ENCODE data around the gene TTBK1. TPM values are rescaled to one million over a fixed set of nuclear protein-coding genes. Genes with fewer than 3 reads are reported as not detected.

Gene TTBK1
- polyA plus RNA-seq, 1 donor from 2014 or later, result 4.2 TPM

DNA sequence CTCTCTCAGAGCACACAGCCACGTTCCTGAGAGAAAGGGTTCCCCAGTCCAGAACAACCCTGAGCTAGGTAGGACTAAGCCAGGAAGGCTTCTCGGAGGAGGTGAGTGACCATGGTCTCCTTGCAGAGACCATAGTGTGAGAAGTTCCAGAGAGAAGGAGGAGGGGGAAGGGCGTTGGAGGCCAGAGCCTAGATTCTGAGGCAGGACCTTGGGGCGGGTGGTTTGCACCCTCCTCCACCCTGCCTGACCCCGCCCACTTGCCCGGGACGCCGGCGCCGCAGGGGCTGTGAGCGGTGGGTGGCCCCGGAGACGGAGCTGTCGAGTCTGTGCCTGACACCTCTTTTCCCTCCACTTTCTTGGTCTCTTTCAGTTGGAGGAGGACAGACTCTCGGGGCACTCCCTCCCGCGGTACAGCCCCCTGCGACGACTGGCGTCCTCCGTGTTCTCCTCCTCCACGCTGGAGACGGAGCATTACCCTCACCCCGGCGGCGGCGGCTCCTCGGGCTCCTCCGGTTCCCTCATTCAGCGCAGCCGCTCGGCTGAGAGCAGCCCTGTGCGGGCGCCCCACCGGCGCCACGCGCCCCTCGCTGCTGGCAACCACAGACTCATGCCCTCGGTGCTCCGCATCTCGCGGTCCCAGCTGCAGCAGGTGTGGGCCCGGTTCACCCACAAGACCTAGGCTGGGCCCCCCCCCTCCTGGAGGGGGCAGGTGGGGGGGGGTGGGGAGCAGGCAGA, 26.2 kb downstream of the TTBK1 start:
- no peaks in the 10 kb centered on the region for H3K36me3 ChIP-seq (ENCODE audit: insufficient read depth, low read length)
- H3K4me3 ChIP-seq (ENCODE audit: low read length), result no peak overlapping the region
- peaks cover 5% of the 10 kb centered on the region for H4K20me1 ChIP-seq (ENCODE audit: insufficient read depth)
- no peak overlapping the region for H3K9ac ChIP-seq (ENCODE audit: low read length)
- no peaks in the 10 kb centered on the region for H3K9me2 ChIP-seq (ENCODE audit: insufficient read depth, low read length)
- peaks cover 8% of the 10 kb centered on the region for H3K27me3 ChIP-seq (ENCODE audit: insufficient read depth, low read depth, low read length)
- H3K9me3 ChIP-seq (ENCODE audit: low read length), result no peaks in the 10 kb centered on the region
- no peaks in the 10 kb centered on the region for H3F3A ChIP-seq (ENCODE audit: insufficient read depth, low read length, poor library complexity, severe bottlenecking)
- no peak overlapping the region for H2AFZ ChIP-seq (ENCODE audit: low read depth, low read length)
- no peak overlapping the region for H3K4me2 ChIP-seq (ENCODE audit: low read length)
- TF ChIP-seq RAD21 (conservative IDR thresholded peaks at IDR 0.05) (no peak), TAF1 (IDR thresholded peaks at IDR 0.05; ENCODE audit: low read depth) (no peak), MXI1 (conservative IDR thresholded peaks at IDR 0.05; ENCODE audit: poor library complexity, severe bottlenecking) (no peak), EP300 (conservative IDR thresholded peaks at IDR 0.05; ENCODE audit: poor library complexity, severe bottlenecking) (no peak), POLR2AphosphoS5 (IDR thresholded peaks at IDR 0.05) (no peak), SMC3 (conservative IDR thresholded peaks at IDR 0.05; ENCODE audit: poor library complexity) (no peak), EZH2 (IDR thresholded peaks at IDR 0.05; ENCODE audit: borderline replicate concordance, insufficient read depth, low read length, poor library complexity, severe bottlenecking) (no peak)
- TF ChIP-seq, protein P1, sequence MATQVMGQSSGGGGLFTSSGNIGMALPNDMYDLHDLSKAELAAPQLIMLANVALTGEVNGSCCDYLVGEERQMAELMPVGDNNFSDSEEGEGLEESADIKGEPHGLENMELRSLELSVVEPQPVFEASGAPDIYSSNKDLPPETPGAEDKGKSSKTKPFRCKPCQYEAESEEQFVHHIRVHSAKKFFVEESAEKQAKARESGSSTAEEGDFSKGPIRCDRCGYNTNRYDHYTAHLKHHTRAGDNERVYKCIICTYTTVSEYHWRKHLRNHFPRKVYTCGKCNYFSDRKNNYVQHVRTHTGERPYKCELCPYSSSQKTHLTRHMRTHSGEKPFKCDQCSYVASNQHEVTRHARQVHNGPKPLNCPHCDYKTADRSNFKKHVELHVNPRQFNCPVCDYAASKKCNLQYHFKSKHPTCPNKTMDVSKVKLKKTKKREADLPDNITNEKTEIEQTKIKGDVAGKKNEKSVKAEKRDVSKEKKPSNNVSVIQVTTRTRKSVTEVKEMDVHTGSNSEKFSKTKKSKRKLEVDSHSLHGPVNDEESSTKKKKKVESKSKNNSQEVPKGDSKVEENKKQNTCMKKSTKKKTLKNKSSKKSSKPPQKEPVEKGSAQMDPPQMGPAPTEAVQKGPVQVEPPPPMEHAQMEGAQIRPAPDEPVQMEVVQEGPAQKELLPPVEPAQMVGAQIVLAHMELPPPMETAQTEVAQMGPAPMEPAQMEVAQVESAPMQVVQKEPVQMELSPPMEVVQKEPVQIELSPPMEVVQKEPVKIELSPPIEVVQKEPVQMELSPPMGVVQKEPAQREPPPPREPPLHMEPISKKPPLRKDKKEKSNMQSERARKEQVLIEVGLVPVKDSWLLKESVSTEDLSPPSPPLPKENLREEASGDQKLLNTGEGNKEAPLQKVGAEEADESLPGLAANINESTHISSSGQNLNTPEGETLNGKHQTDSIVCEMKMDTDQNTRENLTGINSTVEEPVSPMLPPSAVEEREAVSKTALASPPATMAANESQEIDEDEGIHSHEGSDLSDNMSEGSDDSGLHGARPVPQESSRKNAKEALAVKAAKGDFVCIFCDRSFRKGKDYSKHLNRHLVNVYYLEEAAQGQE (IDR thresholded peaks at IDR 0.05; ENCODE audit: borderline replicate concordance), result no peak
- TF ChIP-seq, protein P2, sequence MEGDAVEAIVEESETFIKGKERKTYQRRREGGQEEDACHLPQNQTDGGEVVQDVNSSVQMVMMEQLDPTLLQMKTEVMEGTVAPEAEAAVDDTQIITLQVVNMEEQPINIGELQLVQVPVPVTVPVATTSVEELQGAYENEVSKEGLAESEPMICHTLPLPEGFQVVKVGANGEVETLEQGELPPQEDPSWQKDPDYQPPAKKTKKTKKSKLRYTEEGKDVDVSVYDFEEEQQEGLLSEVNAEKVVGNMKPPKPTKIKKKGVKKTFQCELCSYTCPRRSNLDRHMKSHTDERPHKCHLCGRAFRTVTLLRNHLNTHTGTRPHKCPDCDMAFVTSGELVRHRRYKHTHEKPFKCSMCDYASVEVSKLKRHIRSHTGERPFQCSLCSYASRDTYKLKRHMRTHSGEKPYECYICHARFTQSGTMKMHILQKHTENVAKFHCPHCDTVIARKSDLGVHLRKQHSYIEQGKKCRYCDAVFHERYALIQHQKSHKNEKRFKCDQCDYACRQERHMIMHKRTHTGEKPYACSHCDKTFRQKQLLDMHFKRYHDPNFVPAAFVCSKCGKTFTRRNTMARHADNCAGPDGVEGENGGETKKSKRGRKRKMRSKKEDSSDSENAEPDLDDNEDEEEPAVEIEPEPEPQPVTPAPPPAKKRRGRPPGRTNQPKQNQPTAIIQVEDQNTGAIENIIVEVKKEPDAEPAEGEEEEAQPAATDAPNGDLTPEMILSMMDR (IDR thresholded peaks at IDR 0.05; ENCODE audit: poor library complexity, severe bottlenecking), result no peak
- H3K79me2 ChIP-seq (replicated peaks; ENCODE audit: insufficient read depth, low read length), result no peaks in the 10 kb centered on the region
- no peak overlapping the region for H3K27ac ChIP-seq (ENCODE audit: low read length)

DNA sequence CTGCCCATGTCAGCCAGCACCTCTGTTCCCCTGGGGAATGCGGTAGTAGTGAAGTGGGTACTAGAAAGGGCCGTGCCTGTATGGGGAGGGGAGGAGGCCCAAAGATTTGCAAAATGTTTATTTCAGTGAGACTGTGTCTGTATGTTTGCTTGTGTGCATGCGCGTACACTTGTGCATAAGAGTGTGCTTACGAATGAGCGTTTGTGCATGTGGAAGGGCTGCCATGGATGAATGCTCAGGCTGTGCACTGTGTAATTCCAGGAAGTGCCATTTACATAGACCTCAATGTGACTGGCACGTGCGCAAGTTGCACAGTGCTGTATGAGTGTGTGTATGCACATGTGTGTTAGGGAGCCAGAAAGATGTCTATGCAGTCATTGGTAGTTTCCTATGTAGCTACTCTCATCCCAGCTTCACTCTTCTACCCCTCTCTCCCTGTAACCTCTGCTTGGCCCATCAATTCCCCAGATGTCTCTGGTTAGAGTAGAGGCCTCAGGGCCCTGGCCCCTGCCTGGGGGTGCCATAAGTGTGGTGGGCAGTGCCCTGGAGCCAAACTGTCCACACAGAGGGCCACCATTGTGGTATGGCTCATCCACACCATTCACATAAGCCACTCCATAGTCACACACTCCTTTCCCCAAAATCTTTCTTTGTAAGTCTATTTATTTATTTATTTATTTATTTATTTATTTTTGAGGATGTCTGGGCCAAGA, 28.0 kb downstream of the TTBK1 start:
- peaks cover 5% of the 10 kb centered on the region for H4K20me1 ChIP-seq (ENCODE audit: insufficient read depth)
- H3K4me3 ChIP-seq (ENCODE audit: low read length), result no peak overlapping the region
- no peaks in the 10 kb centered on the region for H3K79me2 ChIP-seq (replicated peaks; ENCODE audit: insufficient read depth, low read length)
- H3K4me2 ChIP-seq (ENCODE audit: low read length), result no peak overlapping the region
- H3K9me3 ChIP-seq (ENCODE audit: low read length), result no peaks in the 10 kb centered on the region
- TF ChIP-seq, protein P2 (IDR thresholded peaks at IDR 0.05; ENCODE audit: poor library complexity, severe bottlenecking), result no peak
- H2AFZ ChIP-seq (ENCODE audit: low read depth, low read length), result no peak overlapping the region
- no peaks in the 10 kb centered on the region for H3K9me2 ChIP-seq (ENCODE audit: insufficient read depth, low read length)
- no peak overlapping the region for H3K9ac ChIP-seq (ENCODE audit: low read length)
- peaks cover 21% of the 10 kb centered on the region for H3K27me3 ChIP-seq (ENCODE audit: insufficient read depth, low read depth, low read length)
- H3F3A ChIP-seq (ENCODE audit: insufficient read depth, low read length, poor library complexity, severe bottlenecking), result no peaks in the 10 kb centered on the region
- no peaks in the 10 kb centered on the region for H3K36me3 ChIP-seq (ENCODE audit: insufficient read depth, low read length)
- no peak overlapping the region for H3K27ac ChIP-seq (ENCODE audit: low read length)

Measured in neural cell (in vitro differentiated cells).